Lung (tissue), 12 donors: ENCODE data around the gene COLEC12. TPM values are rescaled to one million over a fixed set of nuclear protein-coding genes. Genes with fewer than 3 reads are reported as not detected.

Source experiments
- ATAC-seq: fragments of 200-7000 bp; cut with Tn5 transposase; one replicate; pipeline ENCODE4 v1.9.1; 2020; ENCODE audit warnings: moderate number of reproducible peaks; ENCODE audit not compliant: insufficient read depth, low FRiP score
- DNase-seq, 3 donors: peaks; one replicate each; pipeline ENCODE4 v3.0.0-alpha.2; 2013 to 2017
- H3K27ac ChIP-seq, 2 donors: one replicate each; pipeline ENCODE4 v1.5.1; 2013; ENCODE audit warnings: mild to moderate bottlenecking in 2 of 2, moderate library complexity in 2 of 2, control low read depth in 1 of 2, inconsistent platforms in 1 of 2, low read depth in 1 of 2, low read length in 1 of 2
- H3K27me3 ChIP-seq, 3 donors: one replicate each; pipeline ENCODE4 v1.5.1; 2013; ENCODE audit warnings: low read length in 2 of 3; ENCODE audit not compliant: control insufficient read depth in 3 of 3, insufficient read depth in 3 of 3
- H3K36me3 ChIP-seq, 4 donors: one replicate each; pipeline ENCODE4 v1.5.1; 2013; ENCODE audit warnings: low read length in 4 of 4, mild to moderate bottlenecking in 1 of 4, moderate library complexity in 1 of 4; ENCODE audit not compliant: control insufficient read depth in 4 of 4, insufficient read depth in 4 of 4
- H3K4me1 ChIP-seq, 5 donors: one replicate each; pipeline ENCODE4 v1.5.1; 2013; ENCODE audit warnings: low read length in 5 of 5, mild to moderate bottlenecking in 2 of 5, moderate library complexity in 1 of 5; ENCODE audit not compliant: control insufficient read depth in 5 of 5, insufficient read depth in 5 of 5
- H3K4me3 ChIP-seq: one replicate; pipeline ENCODE4 v1.5.1; 2013; ENCODE audit warnings: mild to moderate bottlenecking, control low read depth, moderate library complexity
- H3K9ac ChIP-seq, 2 donors: one replicate each; pipeline ENCODE4 v1.5.1; 2013; ENCODE audit warnings: low read length in 2 of 2, control low read depth in 1 of 2; ENCODE audit not compliant: insufficient read depth in 1 of 2
- H3K9me3 ChIP-seq, 4 donors: one replicate each; pipeline ENCODE4 v1.5.1; 2013; ENCODE audit warnings: low read length in 3 of 4, mild to moderate bottlenecking in 1 of 4, moderate library complexity in 1 of 4; ENCODE audit not compliant: control insufficient read depth in 4 of 4, insufficient read depth in 3 of 4
- WGBS, 2 donors: extraction: QIAGEN DNeasy Blood & Tissue Kit; methylation state at CpG; one replicate each; pipeline ENCODE4 v1.1.7; 2013; 5-methylcytosine and 5-hydroxymethylcytosine counted together
- polyA plus RNA-seq, 2 donors: library from polyadenylated mRNA; stranded (reverse); fragments of 200-250 nt; gene quantifications; one replicate each; pipeline ENCODE4 v1.2.1, GENCODE V29; 2013
- total RNA-seq, 2 donors: library from RNA; depleted of rRNA in 1 of 2; stranded (reverse); fragments of >200 nt in 1 of 2; gene quantifications; one replicate each; pipeline ENCODE4 v1.2.1, GENCODE V29; 2014 to 2021
- TF ChIP-seq, protein P1 (sequence below): IDR thresholded peaks from 2 replicates; pipeline ENCODE4 v1.5.1; 2012; ENCODE audit warnings: mild to moderate bottlenecking; ENCODE audit errors: control extremely low read depth, extremely low read depth
- donor health status: control.
- donor health status: control.
- donor health status: Bipolar disorder and iron deficiency.
- donor health status: healthy.
- donor health status: DM: yes; HTN: yes; CAD: no.

The COLEC12 gene
- total and polyA plus RNA-seq, 4 donors = 10.3 to 108 (median 28.1) TPM

DNA sequence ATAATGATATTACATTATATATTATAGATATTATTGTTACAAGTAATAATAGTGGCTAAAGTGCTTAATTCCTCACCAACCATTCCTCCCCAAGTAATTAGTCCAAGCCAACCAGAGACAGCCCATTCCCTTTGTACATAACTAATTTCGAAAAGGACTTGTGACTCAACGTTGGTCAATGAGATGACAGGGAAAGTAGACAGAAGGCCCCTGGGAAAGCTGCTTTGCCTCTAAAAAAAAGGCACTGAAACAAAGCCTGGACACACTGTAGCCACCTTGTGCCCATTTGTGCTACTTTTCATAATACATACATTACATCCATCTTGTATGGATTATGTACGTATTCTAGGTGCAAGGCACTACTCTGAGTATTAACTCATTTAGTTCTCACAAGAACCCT is 28.8 kb downstream of the COLEC12 start:
- no peak overlapping the region for H3K9ac ChIP-seq
- DNase-seq (no peak), ATAC-seq (no peak)
- no peak overlapping the region for H3K4me3 ChIP-seq
- H3K4me1 ChIP-seq = peaks cover 0 to 37% (median 15%) of the 10 kb centered on the region in 5 donors
- no peak overlapping the region for H3K27ac ChIP-seq
- peaks cover 0 to 4% (median 0%) of the 10 kb centered on the region in 4 donors for H3K36me3 ChIP-seq
- no peaks in the 10 kb centered on the region for H3K9me3 ChIP-seq
- no peaks in the 10 kb centered on the region for H3K27me3 ChIP-seq
- 69 to 79% methylated on average over 3 of the region's 3 CpGs for WGBS, 2 donors
- TF ChIP-seq, protein P1, sequence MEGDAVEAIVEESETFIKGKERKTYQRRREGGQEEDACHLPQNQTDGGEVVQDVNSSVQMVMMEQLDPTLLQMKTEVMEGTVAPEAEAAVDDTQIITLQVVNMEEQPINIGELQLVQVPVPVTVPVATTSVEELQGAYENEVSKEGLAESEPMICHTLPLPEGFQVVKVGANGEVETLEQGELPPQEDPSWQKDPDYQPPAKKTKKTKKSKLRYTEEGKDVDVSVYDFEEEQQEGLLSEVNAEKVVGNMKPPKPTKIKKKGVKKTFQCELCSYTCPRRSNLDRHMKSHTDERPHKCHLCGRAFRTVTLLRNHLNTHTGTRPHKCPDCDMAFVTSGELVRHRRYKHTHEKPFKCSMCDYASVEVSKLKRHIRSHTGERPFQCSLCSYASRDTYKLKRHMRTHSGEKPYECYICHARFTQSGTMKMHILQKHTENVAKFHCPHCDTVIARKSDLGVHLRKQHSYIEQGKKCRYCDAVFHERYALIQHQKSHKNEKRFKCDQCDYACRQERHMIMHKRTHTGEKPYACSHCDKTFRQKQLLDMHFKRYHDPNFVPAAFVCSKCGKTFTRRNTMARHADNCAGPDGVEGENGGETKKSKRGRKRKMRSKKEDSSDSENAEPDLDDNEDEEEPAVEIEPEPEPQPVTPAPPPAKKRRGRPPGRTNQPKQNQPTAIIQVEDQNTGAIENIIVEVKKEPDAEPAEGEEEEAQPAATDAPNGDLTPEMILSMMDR = no peak

DNA sequence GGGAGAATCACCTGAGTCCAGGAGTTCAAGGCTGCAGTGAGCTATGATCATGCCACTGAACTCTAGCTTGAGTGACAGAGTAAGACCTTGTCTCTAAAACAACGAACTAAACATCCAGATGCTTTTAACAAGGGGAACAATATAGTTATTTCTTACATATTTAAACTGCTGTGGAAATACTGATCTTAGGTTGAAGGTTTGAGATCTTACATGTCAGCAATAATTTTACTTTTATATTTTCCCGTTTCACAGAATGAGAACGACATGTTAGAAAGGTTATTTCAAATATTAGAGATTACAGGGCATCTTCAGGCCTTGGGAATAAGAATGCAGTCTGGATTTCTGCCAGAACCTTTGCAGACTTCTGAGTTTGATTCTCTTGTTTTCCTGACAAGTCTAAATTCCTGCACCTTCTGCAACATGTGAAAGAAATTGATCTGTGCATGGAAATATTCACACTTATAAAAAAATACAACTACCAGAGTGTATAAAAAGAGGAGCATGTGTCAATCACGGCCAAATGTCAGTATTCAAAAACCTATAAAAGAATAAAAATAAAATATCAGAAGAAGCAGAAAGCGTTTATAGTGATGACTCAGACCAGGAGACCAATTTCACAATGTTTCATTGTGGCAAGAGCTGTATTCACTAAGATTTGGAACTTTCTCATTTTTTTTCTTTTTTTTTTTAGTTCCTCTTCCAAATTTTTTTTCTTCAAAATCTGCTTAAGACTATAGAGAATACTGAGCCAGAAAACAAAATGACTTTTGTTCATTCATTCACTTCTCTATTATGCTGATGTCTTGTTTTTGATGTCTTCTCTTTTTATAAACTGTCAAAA is 29.6 kb downstream of the COLEC12 start:
- H3K27ac ChIP-seq = no peak overlapping the region
- 57 to 58% methylated on average over 5 of the region's 5 CpGs for WGBS, 2 donors
- no peak overlapping the region for H3K9ac ChIP-seq
- TF ChIP-seq, protein P1 = no peak
- no peak overlapping the region for H3K4me3 ChIP-seq
- peaks cover 0 to 29% (median 10%) of the 10 kb centered on the region in 5 donors for H3K4me1 ChIP-seq
- no peaks in the 10 kb centered on the region for H3K27me3 ChIP-seq
- H3K9me3 ChIP-seq = no peaks in the 10 kb centered on the region
- DNase-seq = peak in 1 of 3 donors; percentile 81
- peaks cover 0 to 4% (median 0%) of the 10 kb centered on the region in 4 donors for H3K36me3 ChIP-seq
- ATAC-seq = no peak

DNA sequence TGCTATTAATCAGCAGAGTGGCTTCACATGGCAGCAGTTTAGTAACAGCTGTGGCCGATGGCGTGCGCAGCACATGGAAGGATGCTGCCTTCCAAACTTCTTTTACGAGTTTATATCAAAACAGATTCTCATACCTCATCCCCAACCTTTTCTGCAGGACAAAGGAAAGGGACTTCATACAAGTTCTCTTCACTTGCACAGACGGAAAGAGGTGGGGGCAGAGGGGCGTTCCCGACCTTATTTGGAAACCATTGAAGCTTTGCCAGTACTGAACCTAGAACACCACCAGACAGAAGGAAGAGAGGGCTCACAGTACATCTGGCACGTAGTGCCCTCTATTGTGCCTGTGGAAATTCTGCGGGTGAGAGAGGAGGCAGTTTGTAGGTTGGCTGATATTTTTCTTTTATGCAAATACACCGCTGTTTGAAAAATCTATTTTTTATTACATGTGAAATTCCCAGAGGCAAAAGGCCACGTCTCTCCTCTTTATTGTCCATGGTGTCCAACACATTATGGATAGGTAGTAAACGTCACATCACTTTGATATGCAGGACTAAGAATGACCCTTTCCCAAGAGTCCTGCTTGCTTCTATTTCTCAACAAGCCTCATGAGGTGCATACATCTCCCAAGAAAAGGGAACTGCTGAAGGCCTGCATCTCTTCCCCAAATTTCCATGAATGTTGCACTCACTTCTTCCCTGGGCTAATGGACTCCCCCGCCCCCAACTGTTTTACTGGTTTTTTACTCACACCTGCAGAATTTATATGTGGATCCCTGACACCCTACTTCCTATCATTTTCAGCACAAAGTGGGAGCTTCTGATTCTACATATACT is 31.3 kb downstream of the COLEC12 start:
- DNase-seq (peak in 2 of 3 donors; percentile 50 to 51), ATAC-seq (no peak)
- H3K9me3 ChIP-seq = no peaks in the 10 kb centered on the region

More for the DNA sequence above, 31.3 kb downstream of the COLEC12 start:
- Histone ChIP-seq H3K4me1 (peaks cover 0 to 18% (median 0%) of the 10 kb centered on the region in 5 donors), H3K27ac (no peak overlapping the region), H3K4me3 (no peak overlapping the region), H3K36me3 (peaks cover 0 to 2% (median 0%) of the 10 kb centered on the region in 4 donors), H3K27me3 (no peaks in the 10 kb centered on the region), H3K9ac (no peak overlapping the region)
- 60 to 63% methylated on average over 13 of the region's 13 CpGs for WGBS, 2 donors
- TF ChIP-seq, protein P1 = no peak
